GM23248 (cell line): ENCODE results near the gene CREB5.

ENCODE experiments used
- EZH2 ChIP-seq: fragments of 200-600 bp; sonication (generic); IDR thresholded peaks from 2 replicates; pipeline ENCODE4 v1.6.1; 2018; ENCODE audit warnings: antibody characterized with exemption, mild to moderate bottlenecking; ENCODE audit not compliant: insufficient read depth, poor library complexity, severe bottlenecking
- EZH2phosphoT487 ChIP-seq: fragments of 200-600 bp; sonication (generic); IDR thresholded peaks from 2 replicates; pipeline ENCODE4 v1.6.1; 2018; ENCODE audit warnings: antibody characterized with exemption, moderate library complexity, mild to moderate bottlenecking, low read depth; ENCODE audit not compliant: insufficient read depth

DNA sequence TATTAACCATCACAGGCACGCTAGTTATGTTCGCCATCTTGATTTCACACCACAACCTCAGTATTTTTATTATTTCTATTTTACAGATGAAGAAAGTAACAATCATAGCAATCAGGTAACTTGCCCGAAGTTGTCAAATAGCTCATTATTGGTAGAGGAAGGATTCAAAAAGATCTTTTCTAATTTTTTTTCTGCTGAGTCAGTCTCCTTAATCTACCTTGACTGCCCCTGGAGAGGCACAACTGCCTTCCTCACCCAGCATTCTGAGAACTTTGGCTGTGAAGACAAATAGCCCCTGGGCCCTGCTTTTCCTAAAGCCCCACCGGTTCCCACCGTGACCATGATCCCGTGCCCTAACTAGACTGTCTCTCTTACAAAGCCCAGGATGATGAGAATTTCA, 446.6 kb downstream of the CREB5 start:
- no peak for TF ChIP-seq EZH2
- no peak for TF ChIP-seq EZH2phosphoT487
